Lower lobe of right lung (tissue), 2 donors: ENCODE data around the gene ZDHHC3. TPM values are rescaled to one million over a fixed set of nuclear protein-coding genes. Genes with fewer than 3 reads are reported as not detected.

Source experiments
- ATAC-seq, 2 donors: fragments of 200-7000 bp; cut with Tn5 transposase; one replicate each; pipeline ENCODE4 v1.9.1; 2020 to 2022; ENCODE audit warnings: mild to moderate bottlenecking in 2 of 2, moderate library complexity in 2 of 2
- DNase-seq: peaks from one replicate; pipeline ENCODE4 v3.0.0-alpha.2; 2020
- H3K27ac ChIP-seq: fragments of 200-600 bp; one replicate; pipeline ENCODE4 v1.8.0; 2022
- H3K27me3 ChIP-seq: fragments of 200-600 bp; one replicate; pipeline ENCODE4 v1.8.0; 2022; ENCODE audit warnings: low read depth
- H3K36me3 ChIP-seq: fragments of 200-600 bp; one replicate; pipeline ENCODE4 v1.8.0; 2022; ENCODE audit warnings: mild to moderate bottlenecking
- H3K4me1 ChIP-seq: fragments of 200-600 bp; one replicate; pipeline ENCODE4 v1.8.0; 2022
- H3K4me3 ChIP-seq: fragments of 200-600 bp; one replicate; pipeline ENCODE4 v1.8.0; 2022; ENCODE audit warnings: mild to moderate bottlenecking
- H3K9me3 ChIP-seq: fragments of 200-600 bp; one replicate; pipeline ENCODE4 v1.8.0; 2022
- intact Hi-C: fragments of 100-400 bp; cut with DNase I; formaldehyde crosslinking; loops from one replicate; pipeline ENCODE4 v1.11.0; 2022
- total RNA-seq: library from RNA; stranded (reverse); fragmentation: NEBNext Ultra II Directional; extraction: Animal tissue kit (Norgen Biotek cat#: 25700); gene quantifications from one replicate; pipeline ENCODE4 v1.2.1, GENCODE V29; 2021
- TF ChIP-seq, protein P1 (sequence below): fragments of 200-600 bp; IDR thresholded peaks from one replicate; pipeline ENCODE4 v1.8.0; 2022; ENCODE audit warnings: antibody characterized with exemption, mild to moderate bottlenecking
- donor health status: DM: no; HTN: yes; CAD: no; lungs with severe emphysema.

The ZDHHC3 gene
- total RNA-seq, 1 donor from 2014 or later, result 110 TPM

GRCh38 chr3:44913868-44914468, 62.0 kb downstream of the ZDHHC3 start:
- TF ChIP-seq, protein P1, sequence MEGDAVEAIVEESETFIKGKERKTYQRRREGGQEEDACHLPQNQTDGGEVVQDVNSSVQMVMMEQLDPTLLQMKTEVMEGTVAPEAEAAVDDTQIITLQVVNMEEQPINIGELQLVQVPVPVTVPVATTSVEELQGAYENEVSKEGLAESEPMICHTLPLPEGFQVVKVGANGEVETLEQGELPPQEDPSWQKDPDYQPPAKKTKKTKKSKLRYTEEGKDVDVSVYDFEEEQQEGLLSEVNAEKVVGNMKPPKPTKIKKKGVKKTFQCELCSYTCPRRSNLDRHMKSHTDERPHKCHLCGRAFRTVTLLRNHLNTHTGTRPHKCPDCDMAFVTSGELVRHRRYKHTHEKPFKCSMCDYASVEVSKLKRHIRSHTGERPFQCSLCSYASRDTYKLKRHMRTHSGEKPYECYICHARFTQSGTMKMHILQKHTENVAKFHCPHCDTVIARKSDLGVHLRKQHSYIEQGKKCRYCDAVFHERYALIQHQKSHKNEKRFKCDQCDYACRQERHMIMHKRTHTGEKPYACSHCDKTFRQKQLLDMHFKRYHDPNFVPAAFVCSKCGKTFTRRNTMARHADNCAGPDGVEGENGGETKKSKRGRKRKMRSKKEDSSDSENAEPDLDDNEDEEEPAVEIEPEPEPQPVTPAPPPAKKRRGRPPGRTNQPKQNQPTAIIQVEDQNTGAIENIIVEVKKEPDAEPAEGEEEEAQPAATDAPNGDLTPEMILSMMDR, result peak; percentile 81
- Histone ChIP-seq H3K27me3 (no peaks in the 10 kb centered on the region), H3K9me3 (no peaks in the 10 kb centered on the region), H3K4me3 (no peak overlapping the region), H3K4me1 (peaks cover 15% of the 10 kb centered on the region), H3K36me3 (peaks cover 19% of the 10 kb centered on the region), H3K27ac (no peak overlapping the region)
- intact Hi-C loops, result loop anchor here (10.0 kb wide), 1 partner anchor 379 kb away; no protein-coding TSS in a partner anchor
- DNase-seq (peak; percentile 77), ATAC-seq (peak; percentile 83 to 85)

DNA sequence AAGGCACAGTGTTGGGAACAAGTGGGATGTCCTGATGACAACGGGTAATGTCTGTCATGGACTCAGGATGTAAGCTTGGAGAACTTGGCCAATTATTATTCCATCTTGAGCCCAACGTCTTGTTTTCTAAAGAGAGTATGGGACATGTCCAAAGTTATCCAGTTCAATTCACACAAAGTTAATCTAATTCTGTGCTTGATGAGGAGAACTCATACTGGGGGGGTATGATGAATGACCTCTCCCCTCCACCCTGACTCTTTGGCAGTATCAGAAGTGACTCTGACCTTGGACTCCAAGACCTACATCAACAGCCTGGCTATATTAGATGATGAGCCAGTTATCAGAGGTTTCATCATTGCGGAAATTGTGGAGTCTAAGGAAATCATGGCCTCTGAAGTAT, 65.3 kb downstream of the ZDHHC3 start:
- intact Hi-C loops, result loop anchor here (10.0 kb wide), 1 partner anchor 376 kb away; no protein-coding TSS in a partner anchor
- Histone ChIP-seq H3K36me3 (no peaks in the 10 kb centered on the region), H3K9me3 (no peaks in the 10 kb centered on the region), H3K4me1 (peaks cover 11% of the 10 kb centered on the region), H3K27ac (no peak overlapping the region), H3K27me3 (peaks cover 6% of the 10 kb centered on the region), H3K4me3 (no peak overlapping the region)
- TF ChIP-seq, protein P1, result no peak
- no peak for ATAC-seq
- DNase-seq, result no peak

DNA sequence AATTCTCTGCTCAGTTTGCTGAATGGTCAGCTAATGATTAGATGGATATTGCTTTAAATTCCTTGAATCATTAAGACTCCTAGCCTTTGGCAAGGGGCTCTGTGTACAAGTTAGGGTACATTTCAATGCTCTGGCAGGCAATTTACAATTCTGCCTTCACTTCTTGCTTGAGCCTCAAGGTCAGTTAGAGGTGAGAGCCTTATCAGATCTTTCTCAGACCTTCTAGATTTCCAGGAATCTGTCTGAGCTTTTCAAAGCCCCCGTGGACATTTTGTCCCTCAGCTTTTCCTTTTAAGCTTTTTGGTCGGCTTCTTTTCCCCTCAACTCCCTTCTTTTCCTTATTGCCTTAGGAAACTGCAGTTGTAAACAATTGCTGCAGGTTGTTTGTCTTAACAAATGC, 66.9 kb downstream of the ZDHHC3 start:
- H3K27ac ChIP-seq, result no peak overlapping the region
- no peaks in the 10 kb centered on the region for H3K36me3 ChIP-seq
- H3K9me3 ChIP-seq, result no peaks in the 10 kb centered on the region
- H3K27me3 ChIP-seq, result peaks cover 6% of the 10 kb centered on the region
- TF ChIP-seq, protein P1, result no peak
- DNase-seq (no peak), ATAC-seq (no peak)
- H3K4me1 ChIP-seq, result peaks cover 3% of the 10 kb centered on the region
- H3K4me3 ChIP-seq, result no peak overlapping the region
- intact Hi-C loops, result no loop called here

DNA sequence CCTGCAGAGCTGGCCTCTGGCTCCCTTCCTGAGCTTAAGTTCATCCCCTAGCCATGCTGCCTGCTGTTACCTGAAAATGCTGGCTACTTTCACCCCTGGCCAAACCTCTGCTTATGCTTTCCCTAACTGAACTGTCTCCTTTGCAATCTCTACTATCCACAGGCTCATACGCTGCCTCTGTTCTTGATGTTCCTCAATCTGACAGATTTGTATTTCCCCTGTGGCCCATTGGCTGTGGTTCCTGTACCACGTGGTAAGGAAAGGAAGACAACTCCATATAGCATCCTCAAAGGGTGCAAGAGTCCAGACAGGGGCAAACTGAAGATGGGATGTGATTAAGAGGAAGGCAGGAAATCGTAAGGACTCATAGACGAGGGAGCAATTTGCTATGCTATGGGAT, 68.4 kb downstream of the ZDHHC3 start:
- Histone ChIP-seq H3K27me3 (peaks cover 6% of the 10 kb centered on the region), H3K4me3 (no peak overlapping the region), H3K36me3 (no peaks in the 10 kb centered on the region), H3K27ac (no peak overlapping the region), H3K9me3 (no peaks in the 10 kb centered on the region), H3K4me1 (no peaks in the 10 kb centered on the region)
- intact Hi-C loops, result no loop called here
- ATAC-seq (peak in 1 of 2 donors; percentile 21), DNase-seq (no peak)
- TF ChIP-seq, protein P1, result no peak

- ATAC-seq (no peak), DNase-seq (no peak)
- Histone ChIP-seq H3K27ac (no peak overlapping the region), H3K9me3 (no peaks in the 10 kb centered on the region), H3K4me1 (no peaks in the 10 kb centered on the region), H3K36me3 (no peaks in the 10 kb centered on the region), H3K4me3 (no peak overlapping the region), H3K27me3 (peaks cover 6% of the 10 kb centered on the region)
- TF ChIP-seq, protein P1, result no peak
- intact Hi-C loops, result no loop called here
These were observed 69.0 kb downstream of the ZDHHC3 start for GRCh38 chr3:44906997-44907396.
